Muscle of arm (tissue), 12 donors: ENCODE measurements around the gene PIAS1. TPM values are rescaled to one million over a fixed set of nuclear protein-coding genes. Genes with fewer than 3 reads are reported as not detected.
"Not testable (repeated sequence)": the region's sequence is repeated elsewhere in the genome, so short reads cannot be mapped to it uniquely, and the experiment has no call there.

Experiments used
- DNase-seq: peaks from one replicate; pipeline ENCODE4 v3.0.0-alpha.2; 2013
- polyA plus RNA-seq, 12 donors: library from polyadenylated mRNA; unstranded; fragments of 120-200 nt; gene quantifications; one replicate each; pipeline ENCODE4 v1.2.1, GENCODE V29; 2013; ENCODE audit not compliant: insufficient read length in 12 of 12

PIAS1 gene
- polyA plus RNA-seq, 12 donors: 28.3 to 64.2 (median 33.6) TPM; not detected in 1

GRCh38 chr15:68201153-68201878 lies 147.2 kb downstream of the PIAS1 start:
- no peak for DNase-seq

GRCh38 chr15:68201879-68202261 lies 147.8 kb downstream of the PIAS1 start:
- DNase-seq: no peak

- not testable (repeated sequence) for DNase-seq
These were observed 148.9 kb downstream of the PIAS1 start for GRCh38 chr15:68202994-68203393.

GRCh38 chr15:68203486-68203885 lies 149.4 kb downstream of the PIAS1 start:
- no peak for DNase-seq

- no peak for DNase-seq
These were observed 149.8 kb downstream of the PIAS1 start for GRCh38 chr15:68203956-68204355.

GRCh38 chr15:68204361-68204760 lies 150.2 kb downstream of the PIAS1 start:
- no peak for DNase-seq

GRCh38 chr15:68204776-68205557 lies 150.9 kb downstream of the PIAS1 start, which contains the start of gene CALML4:
Gene CALML4, minus strand, starts transcription at chr15:68205332. Its CDS starts 85 bp downstream, at chr15:68205247.
- peak; percentile 77 for DNase-seq

GRCh38 chr15:68205558-68205944 lies 151.4 kb downstream of the PIAS1 start:
- DNase-seq: no peak

- no peak for DNase-seq
These were observed 151.9 kb downstream of the PIAS1 start for GRCh38 chr15:68205954-68206539.

- DNase-seq: no peak
These were observed 152.6 kb downstream of the PIAS1 start for GRCh38 chr15:68206711-68207151.

- DNase-seq: no peak
These were observed 153.2 kb downstream of the PIAS1 start for GRCh38 chr15:68207176-68207935.

- DNase-seq: no peak
These were observed 154.0 kb downstream of the PIAS1 start for GRCh38 chr15:68208136-68208535.

GRCh38 chr15:68208636-68209240 lies 154.6 kb downstream of the PIAS1 start:
- DNase-seq: no peak

GRCh38 chr15:68209272-68209671 lies 155.2 kb downstream of the PIAS1 start:
- no peak for DNase-seq

- no peak for DNase-seq
These were observed 155.8 kb downstream of the PIAS1 start for GRCh38 chr15:68209735-68210408.

GRCh38 chr15:68210409-68210756 lies 156.3 kb downstream of the PIAS1 start:
- DNase-seq: no peak

GRCh38 chr15:68210821-68211655 lies 156.9 kb downstream of the PIAS1 start:
- DNase-seq: peak; percentile 66

GRCh38 chr15:68211656-68212320 lies 157.7 kb downstream of the PIAS1 start:
- DNase-seq: no peak

GRCh38 chr15:68213491-68213845 lies 159.4 kb downstream of the PIAS1 start:
- not testable (repeated sequence) for DNase-seq
